ACC112 (cell line): Measurements from ENCODE around the gene ZFTA.
"Not testable (repeated sequence)": the region's sequence is repeated elsewhere in the genome, so short reads cannot be mapped to it uniquely, and the experiment has no call there.

Source experiments
- H2AFZ ChIP-seq: fragments of 200-600 bp; sonication (generic); one replicate; pipeline ENCODE4 v1.6.0; 2017; ENCODE audit warnings: antibody characterized with exemption, low read length; ENCODE audit not compliant: unreplicated experiment
- H3K27ac ChIP-seq: fragments of 200-600 bp; sonication (generic); 2 replicates; pipeline ENCODE4 v1.5.1; 2014; ENCODE audit warnings: low read depth, mild to moderate bottlenecking, antibody characterized with exemption, low read length, moderate library complexity
- H3K27me3 ChIP-seq: fragments of 200-600 bp; sonication (generic); 2 replicates; pipeline ENCODE4 v1.6.1; 2014; ENCODE audit warnings: mild to moderate bottlenecking, antibody characterized with exemption, low read length, moderate library complexity, mixed read lengths; ENCODE audit not compliant: insufficient read depth
- H3K36me3 ChIP-seq: fragments of 200-600 bp; sonication (generic); 2 replicates; pipeline ENCODE4 v1.6.1; 2016; ENCODE audit warnings: mild to moderate bottlenecking, antibody characterized with exemption, low read length, moderate library complexity, mixed read lengths; ENCODE audit not compliant: insufficient read depth
- H3K4me1 ChIP-seq: fragments of 200-600 bp; sonication (generic); one replicate; pipeline ENCODE4 v1.6.1; 2016; ENCODE audit warnings: low read length, mixed read lengths; ENCODE audit not compliant: insufficient read depth, unreplicated experiment, control insufficient read depth
- H3K4me3 ChIP-seq: fragments of 200-600 bp; sonication (generic); 2 replicates; pipeline ENCODE4 v1.5.1; 2014; ENCODE audit warnings: mild to moderate bottlenecking, low read depth, low read length
- H3K79me2 ChIP-seq: fragments of 200-600 bp; sonication (generic); one replicate; pipeline ENCODE4 v1.6.0; 2016; ENCODE audit warnings: low read length; ENCODE audit not compliant: control insufficient read depth, unreplicated experiment, insufficient read depth

Gene ZFTA

GRCh38 chr11:63768237-63769041, at the start of gene ZFTA:
TSS of gene ZFTA (minus strand) at chr11:63768775. CDS start at chr11:63768622, 153 bp downstream.
- Histone ChIP-seq H3K4me3 (peak within 1 kb of the TSS; percentile 91), H3K36me3 (no peaks in the 10 kb centered on the region), H3K27me3 (no peaks in the 10 kb centered on the region), H3K27ac (peak within 1 kb of the TSS; percentile 48), H3K4me1 (peaks cover 23% of the 10 kb centered on the region), H3K79me2 (peaks cover 18% of the 10 kb centered on the region), H2AFZ (peak within 1 kb of the TSS; percentile 75)

GRCh38 chr11:63817758-63818498, 49.4 kb upstream of the ZFTA start:
- Histone ChIP-seq H3K4me3 (no peak overlapping the region), H3K79me2 (peaks cover 42% of the 10 kb centered on the region), H3K4me1 (peaks cover 10% of the 10 kb centered on the region), H3K36me3 (peaks cover 17% of the 10 kb centered on the region; the same call in 1 of the 2 replicates), H3K27me3 (no peaks in the 10 kb centered on the region), H2AFZ (no peak overlapping the region), H3K27ac (no peak overlapping the region)

- Histone ChIP-seq H3K4me1 (peaks cover 14% of the 10 kb centered on the region), H3K27me3 (no peaks in the 10 kb centered on the region), H3K79me2 (peaks cover 42% of the 10 kb centered on the region), H3K36me3 (peaks cover 13% of the 10 kb centered on the region; the same call in 1 of the 2 replicates), H3K4me3 (no peak overlapping the region), H3K27ac (no peak overlapping the region), H2AFZ (no peak overlapping the region)
These were observed 48.2 kb upstream of the ZFTA start for GRCh38 chr11:63816732-63817131.

- peaks cover 11% of the 10 kb centered on the region; the same call in 1 of the 2 replicates for H3K36me3 ChIP-seq
These were observed 47.6 kb upstream of the ZFTA start for GRCh38 chr11:63816166-63816565.

GRCh38 chr11:63814383-63814736, 45.8 kb upstream of the ZFTA start:
- H2AFZ ChIP-seq, result no peak overlapping the region

More at GRCh38 chr11:63816166-63816565, 47.6 kb upstream of the ZFTA start:
- Histone ChIP-seq H3K4me3 (no peak overlapping the region), H3K27me3 (no peaks in the 10 kb centered on the region), H3K79me2 (peaks cover 42% of the 10 kb centered on the region), H3K4me1 (peaks cover 14% of the 10 kb centered on the region), H2AFZ (no peak overlapping the region), H3K27ac (no peak overlapping the region)

GRCh38 chr11:63813563-63814382, 45.2 kb upstream of the ZFTA start:
- Histone ChIP-seq H2AFZ (peak overlapping the region; percentile 79), H3K27me3 (no peaks in the 10 kb centered on the region), H3K27ac (0 out of 2 replicates have a peak overlapping the region, but pooled peaks have one; percentile 22), H3K4me1 (peaks cover 14% of the 10 kb centered on the region), H3K79me2 (peaks cover 42% of the 10 kb centered on the region), H3K4me3 (peak overlapping the region; percentile 99), H3K36me3 (0 out of 2 replicates have a peak, but pooled peaks cover 4% of the 10 kb centered on the region)

More at GRCh38 chr11:63814383-63814736, 45.8 kb upstream of the ZFTA start:
- Histone ChIP-seq H3K36me3 (0 out of 2 replicates have a peak, but pooled peaks cover 4% of the 10 kb centered on the region), H3K4me3 (peak overlapping the region; percentile 99), H3K4me1 (peaks cover 14% of the 10 kb centered on the region), H3K27ac (no peak overlapping the region), H3K27me3 (no peaks in the 10 kb centered on the region), H3K79me2 (peaks cover 42% of the 10 kb centered on the region)

GRCh38 chr11:63813035-63813562, 44.5 kb upstream of the ZFTA start, which contains the start of gene SPINDOC:
TSS of gene SPINDOC (plus strand) at chr11:63813456. CDS start at chr11:63813687, 231 bp downstream.
- Histone ChIP-seq H3K27ac (peak within 1 kb of the TSS; percentile 27; the same call in 1 of the 2 replicates), H3K36me3 (0 out of 2 replicates have a peak, but pooled peaks cover 4% of the 10 kb centered on the region), H3K79me2 (peaks cover 41% of the 10 kb centered on the region), H3K27me3 (no peaks in the 10 kb centered on the region), H3K4me1 (peaks cover 14% of the 10 kb centered on the region), H2AFZ (peak within 1 kb of the TSS; percentile 95), H3K4me3 (peak within 1 kb of the TSS; percentile 99)

- peaks cover 14% of the 10 kb centered on the region for H3K4me1 ChIP-seq
- H3K27ac ChIP-seq, result no peak overlapping the region
- no peaks in the 10 kb centered on the region for H3K36me3 ChIP-seq
- H2AFZ ChIP-seq, result no peak overlapping the region
- H3K4me3 ChIP-seq, result no peak overlapping the region
- H3K27me3 ChIP-seq, result no peaks in the 10 kb centered on the region
- peaks cover 31% of the 10 kb centered on the region for H3K79me2 ChIP-seq
These were observed 42.9 kb upstream of the ZFTA start for GRCh38 chr11:63811522-63811921.

- Histone ChIP-seq H3K79me2 (peaks cover 19% of the 10 kb centered on the region), H3K4me1 (peaks cover 12% of the 10 kb centered on the region)
- not testable (repeated sequence) for H3K36me3 ChIP-seq, H3K27ac ChIP-seq, H2AFZ ChIP-seq, H3K27me3 ChIP-seq, H3K4me3 ChIP-seq
These were observed 41.8 kb upstream of the ZFTA start for GRCh38 chr11:63810383-63810782.
